ENCODE results near the gene POLE2. TPM values are rescaled to one million over a fixed set of nuclear protein-coding genes. Genes with fewer than 3 reads are reported as not detected.

Gene POLE2
- total and polyA plus RNA-seq, 2 of the 13 experiments (the other 11 are each of a cell fraction or from before 2014, with no cell fraction given): 16.6 to 37.0 TPM

DNA sequence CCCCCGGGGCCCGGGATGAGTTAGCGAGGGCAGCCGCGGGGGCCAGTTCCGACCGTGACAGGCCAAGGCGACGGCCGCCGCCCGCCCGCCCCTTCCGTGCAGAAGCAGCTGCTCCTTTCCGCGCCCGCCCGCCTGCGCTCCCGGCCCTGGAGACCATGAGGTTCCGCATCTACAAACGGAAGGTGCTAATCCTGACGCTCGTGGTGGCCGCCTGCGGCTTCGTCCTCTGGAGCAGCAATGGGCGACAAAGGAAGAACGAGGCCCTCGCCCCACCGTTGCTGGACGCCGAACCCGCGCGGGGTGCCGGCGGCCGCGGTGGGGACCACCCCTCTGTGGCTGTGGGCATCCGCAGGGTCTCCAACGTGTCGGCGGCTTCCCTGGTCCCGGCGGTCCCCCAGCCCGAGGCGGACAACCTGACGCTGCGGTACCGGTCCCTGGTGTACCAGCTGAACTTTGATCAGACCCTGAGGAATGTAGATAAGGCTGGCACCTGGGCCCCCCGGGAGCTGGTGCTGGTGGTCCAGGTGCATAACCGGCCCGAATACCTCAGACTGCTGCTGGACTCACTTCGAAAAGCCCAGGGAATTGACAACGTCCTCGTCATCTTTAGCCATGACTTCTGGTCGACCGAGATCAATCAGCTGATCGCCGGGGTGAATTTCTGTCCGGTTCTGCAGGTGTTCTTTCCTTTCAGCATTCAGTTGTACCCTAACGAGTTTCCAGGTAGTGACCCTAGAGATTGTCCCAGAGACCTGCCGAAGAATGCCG, 66.7 kb downstream of the POLE2 start (continued):
- TF ChIP-seq, protein P1, sequence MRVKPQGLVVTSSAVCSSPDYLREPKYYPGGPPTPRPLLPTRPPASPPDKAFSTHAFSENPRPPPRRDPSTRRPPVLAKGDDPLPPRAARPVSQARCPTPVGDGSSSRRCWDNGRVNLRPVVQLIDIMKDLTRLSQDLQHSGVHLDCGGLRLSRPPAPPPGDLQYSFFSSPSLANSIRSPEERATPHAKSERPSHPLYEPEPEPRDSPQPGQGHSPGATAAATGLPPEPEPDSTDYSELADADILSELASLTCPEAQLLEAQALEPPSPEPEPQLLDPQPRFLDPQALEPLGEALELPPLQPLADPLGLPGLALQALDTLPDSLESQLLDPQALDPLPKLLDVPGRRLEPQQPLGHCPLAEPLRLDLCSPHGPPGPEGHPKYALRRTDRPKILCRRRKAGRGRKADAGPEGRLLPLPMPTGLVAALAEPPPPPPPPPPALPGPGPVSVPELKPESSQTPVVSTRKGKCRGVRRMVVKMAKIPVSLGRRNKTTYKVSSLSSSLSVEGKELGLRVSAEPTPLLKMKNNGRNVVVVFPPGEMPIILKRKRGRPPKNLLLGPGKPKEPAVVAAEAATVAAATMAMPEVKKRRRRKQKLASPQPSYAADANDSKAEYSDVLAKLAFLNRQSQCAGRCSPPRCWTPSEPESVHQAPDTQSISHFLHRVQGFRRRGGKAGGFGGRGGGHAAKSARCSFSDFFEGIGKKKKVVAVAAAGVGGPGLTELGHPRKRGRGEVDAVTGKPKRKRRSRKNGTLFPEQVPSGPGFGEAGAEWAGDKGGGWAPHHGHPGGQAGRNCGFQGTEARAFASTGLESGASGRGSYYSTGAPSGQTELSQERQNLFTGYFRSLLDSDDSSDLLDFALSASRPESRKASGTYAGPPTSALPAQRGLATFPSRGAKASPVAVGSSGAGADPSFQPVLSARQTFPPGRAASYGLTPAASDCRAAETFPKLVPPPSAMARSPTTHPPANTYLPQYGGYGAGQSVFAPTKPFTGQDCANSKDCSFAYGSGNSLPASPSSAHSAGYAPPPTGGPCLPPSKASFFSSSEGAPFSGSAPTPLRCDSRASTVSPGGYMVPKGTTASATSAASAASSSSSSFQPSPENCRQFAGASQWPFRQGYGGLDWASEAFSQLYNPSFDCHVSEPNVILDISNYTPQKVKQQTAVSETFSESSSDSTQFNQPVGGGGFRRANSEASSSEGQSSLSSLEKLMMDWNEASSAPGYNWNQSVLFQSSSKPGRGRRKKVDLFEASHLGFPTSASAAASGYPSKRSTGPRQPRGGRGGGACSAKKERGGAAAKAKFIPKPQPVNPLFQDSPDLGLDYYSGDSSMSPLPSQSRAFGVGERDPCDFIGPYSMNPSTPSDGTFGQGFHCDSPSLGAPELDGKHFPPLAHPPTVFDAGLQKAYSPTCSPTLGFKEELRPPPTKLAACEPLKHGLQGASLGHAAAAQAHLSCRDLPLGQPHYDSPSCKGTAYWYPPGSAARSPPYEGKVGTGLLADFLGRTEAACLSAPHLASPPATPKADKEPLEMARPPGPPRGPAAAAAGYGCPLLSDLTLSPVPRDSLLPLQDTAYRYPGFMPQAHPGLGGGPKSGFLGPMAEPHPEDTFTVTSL (CRISPR knock-in tag; IDR thresholded peaks at IDR 0.05; ENCODE audit: borderline replicate concordance): no peak
- TF ChIP-seq CHD4 (IDR thresholded peaks at IDR 0.05; ENCODE audit: borderline replicate concordance, low read length) (no peak), TIGD3 (CRISPR knock-in tag; IDR thresholded peaks at IDR 0.05; ENCODE audit: borderline replicate concordance) (no peak), KLF12 (CRISPR knock-in tag; IDR thresholded peaks at IDR 0.05; ENCODE audit: borderline replicate concordance) (no peak), ZNF784 (CRISPR knock-in tag; IDR thresholded peaks at IDR 0.05; ENCODE audit: borderline replicate concordance) (peak; percentile 75; the same call in 1 of the 2 replicates), CBX2 (IDR thresholded peaks at IDR 0.05; ENCODE audit: low read depth, low read length) (no peak), CBX2 (CRISPR knock-in tag; IDR thresholded peaks at IDR 0.05; ENCODE audit: low read depth) (no peak), DPF2 (CRISPR knock-in tag; IDR thresholded peaks at IDR 0.05; ENCODE audit: borderline replicate concordance, low read depth) (0 out of 2 replicates have a peak, but pooled peaks have one; percentile 14), CBX1 (IDR thresholded peaks at IDR 0.05; ENCODE audit: low read depth) (no peak), RCOR2 (CRISPR knock-in tag; IDR thresholded peaks at IDR 0.05) (no peak), ZNF256 (CRISPR knock-in tag; conservative IDR thresholded peaks at IDR 0.05) (no peak), RFXAP (CRISPR knock-in tag; IDR thresholded peaks at IDR 0.05; ENCODE audit: borderline replicate concordance) (no peak), ZBTB44 (CRISPR knock-in tag; IDR thresholded peaks at IDR 0.05) (no peak), ZNF746 (CRISPR knock-in tag; IDR thresholded peaks at IDR 0.05) (0 out of 2 replicates have a peak, but pooled peaks have one; percentile 24), MEIS2 (CRISPR knock-in tag; IDR thresholded peaks at IDR 0.05) (no peak), ZHX1 (CRISPR knock-in tag; IDR thresholded peaks at IDR 0.05; ENCODE audit: low read depth) (no peak)
